Karpas-422 (cell line): ENCODE results near the gene MYCBPAP. TPM values are rescaled to one million over a fixed set of nuclear protein-coding genes. Genes with fewer than 3 reads are reported as not detected.

Experiments used
- DNase-seq: peaks from one replicate; pipeline ENCODE4 v3.0.0-alpha.2; 2015
- H2AFZ ChIP-seq: fragments of 200-600 bp; sonication (generic); 2 replicates; pipeline ENCODE4 v1.6.1; 2014; ENCODE audit warnings: antibody characterized with exemption, low read length, mixed read lengths
- H3K27ac ChIP-seq: fragments of 200-600 bp; sonication (generic); 2 replicates; pipeline ENCODE4 v1.5.1; 2014; ENCODE audit warnings: mild to moderate bottlenecking, low read length, moderate library complexity
- H3K27me3 ChIP-seq: fragments of 200-600 bp; sonication (generic); 2 replicates; pipeline ENCODE4 v1.6.1; 2014; ENCODE audit warnings: low read length, mixed read lengths
- H3K36me3 ChIP-seq: fragments of 200-600 bp; sonication (generic); 2 replicates; pipeline ENCODE4 v1.6.1; 2014; ENCODE audit warnings: low read length, mixed read lengths; ENCODE audit not compliant: insufficient read depth
- H3K4me1 ChIP-seq: fragments of 200-600 bp; sonication (generic); 2 replicates; pipeline ENCODE4 v1.6.1; 2014; ENCODE audit warnings: mild to moderate bottlenecking, low read length, mixed read lengths
- H3K4me2 ChIP-seq: fragments of 200-600 bp; sonication (generic); 2 replicates; pipeline ENCODE4 v1.6.1; 2014; ENCODE audit warnings: low read length, low read depth, mild to moderate bottlenecking; ENCODE audit not compliant: poor library complexity, severe bottlenecking
- H3K4me3 ChIP-seq: fragments of 200-600 bp; sonication (generic); 2 replicates; pipeline ENCODE4 v1.5.1; 2014; ENCODE audit warnings: mild to moderate bottlenecking, antibody characterized with exemption, low read length, mixed read lengths
- H3K79me2 ChIP-seq: fragments of 200-600 bp; sonication (generic); 2 replicates; pipeline ENCODE4 v1.6.1; 2014; ENCODE audit warnings: mild to moderate bottlenecking, low read length, mixed read lengths
- H3K9ac ChIP-seq: fragments of 200-600 bp; sonication (generic); 2 replicates; pipeline ENCODE4 v1.6.0; 2014; ENCODE audit warnings: low read length
- H3K9me2 ChIP-seq: fragments of 200-600 bp; sonication (generic), shearing (Covaris generic); replicated peaks from 2 replicates; pipeline ENCODE4 v1.6.0; 2014; ENCODE audit warnings: mild to moderate bottlenecking, low read length, moderate library complexity; ENCODE audit not compliant: insufficient read depth
- H3K9me3 ChIP-seq: fragments of 300-700, 200-600 bp; sonication (generic); 2 replicates; pipeline ENCODE4 v1.6.1; 2014; ENCODE audit warnings: low read length, mixed read lengths
- H4K20me1 ChIP-seq: fragments of 200-600 bp; sonication (generic); 2 replicates; pipeline ENCODE4 v1.6.1; 2014; ENCODE audit warnings: mild to moderate bottlenecking, antibody characterized with exemption, low read length, low read depth; ENCODE audit not compliant: insufficient read depth
- total RNA-seq: library from RNA; depleted of rRNA; stranded (reverse); fragments of >200 nt; shearing (Covaris generic); gene quantifications from 2 replicates; pipeline ENCODE4 v1.2.3, GENCODE V29; 2014; ENCODE audit warnings: low replicate concordance

MYCBPAP gene
- total RNA-seq, 1 experiment from 2014 or later, result 2.0 TPM

- no peak for DNase-seq
Observed at GRCh38 chr17:50488880-50489279, 19.4 kb upstream of the MYCBPAP start.

GRCh38 chr17:50491505-50491904 lies 16.7 kb upstream of the MYCBPAP start:
- Histone ChIP-seq H3K4me3 (no peak overlapping the region), H3K4me2 (peak overlapping the region; percentile 45)

More at GRCh38 chr17:50488880-50489279, 19.4 kb upstream of the MYCBPAP start:
- no peaks in the 10 kb centered on the region for H3K9me3 ChIP-seq
- no peak overlapping the region for H3K27ac ChIP-seq
- no peak overlapping the region for H3K4me2 ChIP-seq
- no peak overlapping the region for H3K4me3 ChIP-seq
- H3K9me2 ChIP-seq, result no peaks in the 10 kb centered on the region
- peaks cover 14% of the 10 kb centered on the region for H3K4me1 ChIP-seq
- H3K27me3 ChIP-seq, result no peaks in the 10 kb centered on the region
- no peak overlapping the region for H3K9ac ChIP-seq
- no peaks in the 10 kb centered on the region for H4K20me1 ChIP-seq
- peaks cover 12% of the 10 kb centered on the region; the same call in 1 of the 2 replicates for H3K36me3 ChIP-seq
- no peaks in the 10 kb centered on the region for H3K79me2 ChIP-seq
- no peak overlapping the region for H2AFZ ChIP-seq

DNA sequence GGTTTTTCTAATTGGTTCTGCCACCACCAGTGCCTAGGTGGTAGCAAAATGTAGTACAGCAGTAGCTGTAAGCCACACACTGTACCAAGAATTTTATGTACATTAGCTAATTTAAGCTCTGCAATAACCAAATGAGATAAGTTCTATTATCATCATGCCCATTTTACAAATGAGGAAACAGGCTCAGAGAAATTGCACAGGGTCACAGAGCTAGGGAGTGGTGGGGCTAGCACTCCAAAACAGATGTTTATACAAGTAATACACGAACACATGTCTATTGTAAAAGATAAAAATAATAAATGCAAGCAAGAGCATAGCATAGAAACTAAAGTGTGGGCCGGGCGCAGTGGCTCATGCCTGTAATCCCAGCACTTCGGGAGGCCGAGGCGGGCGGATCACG lies 16.0 kb upstream of the MYCBPAP start:
- Histone ChIP-seq H3K9me2 (no peaks in the 10 kb centered on the region), H3K4me2 (peak overlapping the region; percentile 45), H3K36me3 (no peaks in the 10 kb centered on the region), H3K4me1 (peaks cover 21% of the 10 kb centered on the region), H3K9me3 (no peaks in the 10 kb centered on the region), H3K27me3 (no peaks in the 10 kb centered on the region), H3K79me2 (no peaks in the 10 kb centered on the region), H3K9ac (0 out of 2 replicates have a peak overlapping the region, but pooled peaks have one; percentile 16), H3K4me3 (no peak overlapping the region), H4K20me1 (no peaks in the 10 kb centered on the region), H2AFZ (no peak overlapping the region), H3K27ac (no peak overlapping the region)
- DNase-seq, result no peak

More at GRCh38 chr17:50491505-50491904, 16.7 kb upstream of the MYCBPAP start:
- Histone ChIP-seq H3K27ac (no peak overlapping the region), H3K27me3 (no peaks in the 10 kb centered on the region), H2AFZ (no peak overlapping the region), H3K4me1 (peaks cover 21% of the 10 kb centered on the region), H3K9me2 (no peaks in the 10 kb centered on the region), H3K9me3 (no peaks in the 10 kb centered on the region), H4K20me1 (no peaks in the 10 kb centered on the region), H3K79me2 (no peaks in the 10 kb centered on the region), H3K36me3 (no peaks in the 10 kb centered on the region), H3K9ac (no peak overlapping the region)
- DNase-seq, result no peak

GRCh38 chr17:50493744-50494143 lies 14.5 kb upstream of the MYCBPAP start:
- H3K79me2 ChIP-seq, result no peaks in the 10 kb centered on the region

GRCh38 chr17:50495217-50495823 lies 12.9 kb upstream of the MYCBPAP start:
- Histone ChIP-seq H3K9me3 (no peaks in the 10 kb centered on the region), H3K9me2 (no peaks in the 10 kb centered on the region), H3K27me3 (no peaks in the 10 kb centered on the region), H2AFZ (no peak overlapping the region), H3K9ac (no peak overlapping the region), H3K27ac (no peak overlapping the region), H3K36me3 (no peaks in the 10 kb centered on the region), H3K4me2 (no peak overlapping the region), H3K4me1 (peaks cover 21% of the 10 kb centered on the region), H3K4me3 (no peak overlapping the region), H4K20me1 (no peaks in the 10 kb centered on the region), H3K79me2 (no peaks in the 10 kb centered on the region)
- DNase-seq, result no peak

More at GRCh38 chr17:50493744-50494143, 14.5 kb upstream of the MYCBPAP start:
- H3K27ac ChIP-seq, result no peak overlapping the region
- H3K9me2 ChIP-seq, result no peaks in the 10 kb centered on the region
- no peaks in the 10 kb centered on the region for H3K36me3 ChIP-seq
- DNase-seq, result no peak
- no peaks in the 10 kb centered on the region for H3K27me3 ChIP-seq
- H3K4me1 ChIP-seq, result peaks cover 21% of the 10 kb centered on the region
- H3K9ac ChIP-seq, result no peak overlapping the region
- H3K4me3 ChIP-seq, result no peak overlapping the region
- H4K20me1 ChIP-seq, result no peaks in the 10 kb centered on the region
- no peak overlapping the region for H2AFZ ChIP-seq
- no peaks in the 10 kb centered on the region for H3K9me3 ChIP-seq
- H3K4me2 ChIP-seq, result no peak overlapping the region

DNA sequence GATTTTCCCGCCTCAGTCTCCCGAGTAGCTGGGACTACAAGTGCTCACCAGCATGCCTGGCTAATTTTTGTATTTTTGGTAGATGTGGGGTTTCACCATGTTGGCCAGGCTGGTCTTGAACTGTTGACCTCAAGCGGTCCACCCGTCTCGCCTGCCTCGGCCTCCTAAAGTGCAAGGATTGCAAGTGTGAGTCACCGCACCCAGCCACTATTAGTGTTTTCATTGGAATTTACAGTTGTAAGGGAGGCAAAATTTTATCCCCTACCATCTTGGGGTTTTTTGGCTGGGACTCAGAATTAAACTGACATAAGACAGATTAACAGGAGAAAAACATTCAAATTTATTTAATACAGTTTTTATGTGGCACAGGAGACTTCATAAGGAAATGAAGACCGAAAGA lies 12.3 kb upstream of the MYCBPAP start:
- no peak overlapping the region for H3K27ac ChIP-seq
- H3K36me3 ChIP-seq, result no peaks in the 10 kb centered on the region
- no peak overlapping the region for H3K4me3 ChIP-seq
- no peak for DNase-seq
- H3K9ac ChIP-seq, result no peak overlapping the region
- H3K4me2 ChIP-seq, result no peak overlapping the region
- no peaks in the 10 kb centered on the region for H3K27me3 ChIP-seq
- no peaks in the 10 kb centered on the region for H3K9me2 ChIP-seq
- no peaks in the 10 kb centered on the region for H3K79me2 ChIP-seq
- peaks cover 21% of the 10 kb centered on the region for H3K4me1 ChIP-seq
- H3K9me3 ChIP-seq, result no peaks in the 10 kb centered on the region
- no peaks in the 10 kb centered on the region for H4K20me1 ChIP-seq
- H2AFZ ChIP-seq, result no peak overlapping the region

GRCh38 chr17:50498021-50498874 lies 10.0 kb upstream of the MYCBPAP start:
- Histone ChIP-seq H3K79me2 (no peaks in the 10 kb centered on the region), H3K27me3 (no peaks in the 10 kb centered on the region), H3K9me2 (no peaks in the 10 kb centered on the region), H3K9ac (no peak overlapping the region), H3K4me3 (no peak overlapping the region), H3K9me3 (no peaks in the 10 kb centered on the region), H3K4me2 (no peak overlapping the region), H3K36me3 (no peaks in the 10 kb centered on the region), H4K20me1 (no peaks in the 10 kb centered on the region), H3K27ac (no peak overlapping the region), H3K4me1 (peaks cover 7% of the 10 kb centered on the region), H2AFZ (no peak overlapping the region)
- DNase-seq, result no peak

DNA sequence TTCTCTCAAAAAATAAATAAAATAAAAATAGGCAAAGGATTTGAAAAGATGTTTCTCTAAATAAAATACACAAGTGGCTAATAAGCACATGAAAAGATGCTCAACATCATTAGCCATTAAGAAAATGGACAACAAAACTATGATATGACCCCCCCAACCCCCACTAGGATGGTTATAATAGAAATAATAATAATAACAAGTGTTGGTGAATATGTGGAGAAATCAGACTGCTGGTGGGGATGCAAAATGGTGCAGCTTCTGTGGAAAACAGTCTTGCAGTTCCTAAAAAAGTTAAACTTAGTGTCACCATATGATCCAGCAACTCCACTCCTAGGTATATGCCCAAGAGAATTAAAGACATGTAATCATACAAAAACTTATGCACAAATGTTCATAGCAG lies 9.0 kb upstream of the MYCBPAP start:
- Histone ChIP-seq H3K27me3 (no peaks in the 10 kb centered on the region), H3K79me2 (no peaks in the 10 kb centered on the region), H3K27ac (no peak overlapping the region), H3K9me2 (no peaks in the 10 kb centered on the region), H4K20me1 (no peaks in the 10 kb centered on the region), H3K4me1 (peaks cover 7% of the 10 kb centered on the region), H3K4me3 (no peak overlapping the region), H3K4me2 (no peak overlapping the region), H2AFZ (no peak overlapping the region), H3K9me3 (no peaks in the 10 kb centered on the region), H3K9ac (no peak overlapping the region), H3K36me3 (no peaks in the 10 kb centered on the region)
- DNase-seq, result no peak
